Thyroid gland (tissue), 4 donors: ENCODE results near the gene ZFP92. TPM values are rescaled to one million over a fixed set of nuclear protein-coding genes. Genes with fewer than 3 reads are reported as not detected.

Experiments
- DNase-seq, 2 donors: peaks; one replicate each; pipeline ENCODE4 v3.0.0-alpha.2; 2019
- H3K27ac ChIP-seq, 3 donors: fragments of 200-600 bp; sonication (generic); 1 replicate in 2 of 3; 2 replicates in 1 of 3; pipeline ENCODE4 v1.5.1; 2016 to 2019; ENCODE audit warnings: mild to moderate bottlenecking in 1 of 3, moderate library complexity in 1 of 3
- H3K27me3 ChIP-seq: fragments of 200-600 bp; sonication (generic); one replicate; pipeline ENCODE4 v1.5.1; 2019
- H3K36me3 ChIP-seq, 2 donors: fragments of 200-600 bp; sonication (generic); one replicate each; pipeline ENCODE4 v1.5.1; 2016 to 2019
- H3K4me1 ChIP-seq, 2 donors: fragments of 200-600 bp; sonication (generic); one replicate each; pipeline ENCODE4 v1.5.1; 2017 to 2019
- H3K4me3 ChIP-seq, 3 donors: fragments of 200-600 bp; sonication (generic); replicated peaks in 1 of 3; 1 replicate in 2 of 3; 2 replicates in 1 of 3; pipeline ENCODE4 v1.5.1; 2016; ENCODE audit warnings: mild to moderate bottlenecking in 1 of 3
- H3K9me3 ChIP-seq: fragments of 200-600 bp; sonication (generic); one replicate; pipeline ENCODE4 v1.5.1; 2017
- CTCF ChIP-seq, 6 experiments: fragments of 200-600 bp in 3 of 6; fragments of 450-650 bp in 3 of 6; sonication (generic) in 3 of 6; IDR thresholded peaks; one replicate each; pipeline ENCODE4 v1.5.1; 2016 to 2019; ENCODE audit warnings: antibody characterized with exemption in 6 of 6, mild to moderate bottlenecking in 2 of 6, inconsistent platforms in 1 of 6, moderate library complexity in 1 of 6
- POLR2A ChIP-seq, 2 donors: fragments of 450-650 bp; IDR thresholded peaks; one replicate each; pipeline ENCODE4 v1.6.1; 2017; ENCODE audit warnings: antibody characterized with exemption in 2 of 2, mild to moderate bottlenecking in 2 of 2, moderate library complexity in 1 of 2
- WGBS, 2 donors: methylation state at CpG; one replicate each; pipeline ENCODE4 v1.1.5; 2017; 5-methylcytosine and 5-hydroxymethylcytosine counted together
- intact Hi-C: fragments of 100-400 bp; cut with DNase I; formaldehyde crosslinking; loops from one replicate; pipeline ENCODE4 v1.15.1; 2023
- total RNA-seq, 4 donors: library from RNA; depleted of rRNA; stranded (reverse); fragments of >200 nt; gene quantifications; one replicate each; pipeline ENCODE4 v1.2.3, GENCODE V29; 2016

Gene ZFP92
- total RNA-seq, result 1 to 10 TPM; 1.1 to 1.8 (median 1.4) TPM

- intact Hi-C loops, result no loop called here
- H3K27me3 ChIP-seq, result no peaks in the 10 kb centered on the region
These were observed at the start of gene ZFP92 for GRCh38 chrX:153411255-153411987. TSS of gene ZFP92 (plus strand) at chrX:153411472. CDS start at chrX:153418323, 6,851 bp downstream.

GRCh38 chrX:153361781-153362397 is 49.4 kb upstream of the ZFP92 start:
- Histone ChIP-seq H3K27me3 (no peaks in the 10 kb centered on the region), H3K4me3 (no peak overlapping the region), H3K27ac (no peak overlapping the region), H3K9me3 (no peaks in the 10 kb centered on the region), H3K4me1 (peaks cover 7 to 8% of the 10 kb centered on the region in 2 donors), H3K36me3 (no peaks in the 10 kb centered on the region)
- DNase-seq, result no peak
- 0 to 43% methylated on average over 2 of the region's 2 CpGs for WGBS, 2 donors
- intact Hi-C loops, result no loop called here
- TF ChIP-seq CTCF (IDR thresholded peaks at IDR 0.05), result no peak
- TF ChIP-seq POLR2A (IDR thresholded peaks at IDR 0.05), result no peak

More at GRCh38 chrX:153411255-153411987, at the start of gene ZFP92:
- Histone ChIP-seq H3K4me1 (peaks cover 0 to 10% of the 10 kb centered on the region in 2 donors), H3K36me3 (no peaks in the 10 kb centered on the region), H3K4me3 (peak within 1 kb of the TSS in 1 of 3 donors; percentile 40), H3K9me3 (no peaks in the 10 kb centered on the region), H3K27ac (no peak within 1 kb of the TSS)
- no CpG with 5 or more reads among the region's 75 CpGs for WGBS, 2 donors
- no peak for TF ChIP-seq CTCF (IDR thresholded peaks at IDR 0.05)
- DNase-seq, result peak; percentile 11 to 22

- no peak for TF ChIP-seq CTCF (IDR thresholded peaks at IDR 0.05)
- no peak for TF ChIP-seq POLR2A (IDR thresholded peaks at IDR 0.05)
- DNase-seq, result no peak
- Histone ChIP-seq H3K27me3 (peaks cover 5% of the 10 kb centered on the region), H3K9me3 (no peaks in the 10 kb centered on the region), H3K4me1 (peaks cover 7 to 8% of the 10 kb centered on the region in 2 donors), H3K36me3 (no peaks in the 10 kb centered on the region), H3K4me3 (no peak overlapping the region), H3K27ac (no peak overlapping the region)
- intact Hi-C loops, result no loop called here
- 87 to 95% methylated on average over 4 of the region's 4 CpGs for WGBS, 2 donors
These were observed 45.6 kb upstream of the ZFP92 start for GRCh38 chrX:153365670-153366069.

GRCh38 chrX:153366119-153366518 is 45.2 kb upstream of the ZFP92 start:
- Histone ChIP-seq H3K9me3 (no peaks in the 10 kb centered on the region), H3K27ac (no peak overlapping the region), H3K4me1 (peaks cover 6 to 7% of the 10 kb centered on the region in 2 donors), H3K4me3 (no peak overlapping the region), H3K36me3 (no peaks in the 10 kb centered on the region), H3K27me3 (peaks cover 5% of the 10 kb centered on the region)
- 93 to 96% methylated on average over 3 of the region's 3 CpGs for WGBS, 2 donors
- TF ChIP-seq CTCF (IDR thresholded peaks at IDR 0.05), result no peak
- no peak for TF ChIP-seq POLR2A (IDR thresholded peaks at IDR 0.05)
- DNase-seq, result no peak
- intact Hi-C loops, result no loop called here

- DNase-seq, result no peak
- 74 to 86% methylated on average over 5 of the region's 5 CpGs for WGBS, 2 donors
- no peaks in the 10 kb centered on the region for H3K9me3 ChIP-seq
- peaks cover 5% of the 10 kb centered on the region for H3K27me3 ChIP-seq
- no peak for TF ChIP-seq CTCF (IDR thresholded peaks at IDR 0.05)
- no peak for TF ChIP-seq POLR2A (IDR thresholded peaks at IDR 0.05)
- H3K27ac ChIP-seq, result no peak overlapping the region
- no peak overlapping the region for H3K4me3 ChIP-seq
- H3K36me3 ChIP-seq, result no peaks in the 10 kb centered on the region
- no peaks in the 10 kb centered on the region for H3K4me1 ChIP-seq
- intact Hi-C loops, result no loop called here
These were observed 44.3 kb upstream of the ZFP92 start for GRCh38 chrX:153366878-153367538.
